ENCODE data around the gene CLEC3B.
A peak's percentile ranks its signal among the peaks of the same experiment; 100 is the strongest.

CLEC3B gene

GRCh38 chr3:45003859-45004258 is 22.2 kb upstream of the CLEC3B start:
- no peak for DNase-seq

DNA sequence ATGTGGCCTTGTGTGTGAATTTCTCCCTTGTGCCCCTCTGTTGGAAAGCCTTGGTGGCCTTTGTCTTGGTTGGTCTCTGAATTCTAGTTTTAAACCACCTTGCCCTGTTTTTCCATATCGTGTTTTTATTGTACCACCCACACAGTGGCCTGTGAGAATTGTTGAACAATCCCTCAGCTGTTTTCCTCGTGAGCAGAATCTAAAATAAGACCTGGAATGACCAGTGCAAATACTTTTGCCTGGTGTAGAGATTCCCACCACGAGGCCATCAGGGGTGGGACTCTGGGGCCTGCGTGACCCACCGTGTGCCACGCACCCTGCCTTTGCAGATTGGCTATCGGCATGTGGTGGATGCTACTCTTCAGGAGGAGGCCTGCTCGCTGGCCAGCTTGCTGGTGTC is 19.0 kb upstream of the CLEC3B start:
- no peak for DNase-seq

GRCh38 chr3:45008117-45008516 is 18.0 kb upstream of the CLEC3B start:
- DNase-seq, result no peak

DNA sequence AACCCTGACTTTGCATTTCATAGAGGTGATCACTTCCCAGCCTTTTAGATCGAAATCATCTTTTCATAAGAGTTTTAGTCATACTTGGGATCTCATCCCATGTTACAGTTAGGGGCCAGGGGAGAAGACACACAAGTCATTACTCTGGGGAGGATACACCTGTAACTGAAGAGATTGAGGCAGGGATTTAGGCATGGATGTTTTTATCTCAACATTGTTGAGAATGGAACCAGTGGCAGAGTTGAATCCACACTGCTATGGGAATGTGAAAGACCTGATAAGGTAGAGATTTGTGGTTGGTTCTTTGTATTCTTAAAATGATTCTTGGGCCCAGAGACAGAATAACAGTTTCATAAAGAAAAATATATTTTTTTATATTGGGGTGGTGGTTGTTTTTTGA is 16.2 kb upstream of the CLEC3B start:
- DNase-seq, result no peak

DNA sequence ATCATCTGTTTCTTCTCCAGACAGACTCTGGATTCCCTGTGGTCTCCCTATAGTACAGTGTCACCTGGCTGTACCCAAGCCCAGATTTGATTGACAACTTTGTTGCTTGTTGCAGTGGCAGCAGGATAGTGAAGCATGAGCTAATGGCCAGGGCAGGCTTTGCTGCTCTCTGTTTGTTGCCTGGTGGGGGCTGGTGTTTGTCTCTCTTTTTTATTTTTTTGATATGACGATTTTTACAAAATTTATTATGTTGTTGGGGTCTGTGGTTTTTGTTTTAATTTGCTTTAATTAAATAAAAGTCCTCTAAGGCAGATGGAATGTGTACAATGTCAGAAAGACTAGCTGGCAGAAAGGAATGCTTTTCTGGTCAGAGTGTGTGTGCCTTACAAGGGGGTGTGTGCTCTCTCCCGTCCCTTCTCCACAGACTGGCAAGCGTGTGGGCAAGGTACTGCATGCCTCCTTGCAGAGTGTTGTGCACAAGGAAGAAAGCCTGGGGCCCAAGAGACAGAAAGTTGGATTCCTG is 15.2 kb upstream of the CLEC3B start:
- no peak for DNase-seq

DNA sequence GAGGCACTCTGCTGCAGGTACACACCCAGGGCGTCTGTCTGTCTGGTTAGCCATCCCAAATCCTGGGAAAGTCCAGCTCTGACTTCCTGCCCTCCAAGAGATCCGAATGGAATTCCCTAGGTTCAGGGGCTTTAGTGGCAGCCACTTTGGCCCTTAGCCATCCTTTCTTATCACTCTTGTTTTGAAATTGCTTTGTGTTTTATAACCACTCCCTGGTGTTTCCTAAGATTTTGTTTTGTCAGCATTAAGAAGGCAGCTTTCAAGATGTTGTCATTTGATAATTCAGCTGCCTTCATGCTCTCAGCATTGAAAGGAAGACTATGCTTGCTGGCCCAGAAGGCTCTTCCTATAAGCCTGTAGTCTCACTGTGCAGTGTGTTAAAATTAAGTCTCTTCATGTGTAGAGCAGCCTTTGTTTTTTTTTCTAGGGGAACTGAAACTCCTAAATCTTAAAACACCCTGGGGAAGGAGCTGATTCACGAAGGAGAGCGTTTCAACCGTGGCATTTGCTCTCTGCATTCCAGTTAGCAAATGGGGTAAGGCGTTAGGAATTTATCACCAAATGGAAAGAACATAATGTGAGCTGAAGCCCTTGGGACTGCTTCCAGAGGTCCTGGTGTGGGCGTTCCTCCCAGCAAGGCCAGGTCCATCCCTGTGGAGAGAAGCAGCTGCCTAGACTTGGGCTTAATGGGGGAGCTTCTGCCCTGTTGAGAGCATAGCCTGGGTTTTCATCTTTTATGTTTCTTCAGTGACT is 14.2 kb upstream of the CLEC3B start:
- peak; percentile 65 for DNase-seq

GRCh38 chr3:45012577-45012976 is 13.5 kb upstream of the CLEC3B start:
- no peak for DNase-seq

DNA sequence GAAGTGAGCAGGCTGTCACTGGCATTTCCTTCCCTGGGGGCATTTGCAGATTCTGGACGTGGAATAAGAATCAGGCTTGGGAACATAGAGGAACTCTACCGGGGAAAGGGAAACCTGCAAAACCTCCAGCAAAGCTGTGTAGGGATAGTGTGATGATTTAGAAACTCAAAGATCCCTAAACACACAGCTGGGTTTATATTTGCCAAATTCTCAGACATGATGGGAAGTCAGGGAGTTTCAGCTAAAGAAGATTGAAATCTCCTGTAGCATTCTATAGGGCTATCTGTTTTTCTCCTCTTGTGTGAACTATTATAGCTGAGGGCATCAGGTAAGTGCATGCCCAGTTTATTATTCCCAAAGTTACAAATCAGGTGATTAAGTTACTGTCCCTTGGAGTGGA is 9.2 kb upstream of the CLEC3B start:
- no peak for DNase-seq

DNA sequence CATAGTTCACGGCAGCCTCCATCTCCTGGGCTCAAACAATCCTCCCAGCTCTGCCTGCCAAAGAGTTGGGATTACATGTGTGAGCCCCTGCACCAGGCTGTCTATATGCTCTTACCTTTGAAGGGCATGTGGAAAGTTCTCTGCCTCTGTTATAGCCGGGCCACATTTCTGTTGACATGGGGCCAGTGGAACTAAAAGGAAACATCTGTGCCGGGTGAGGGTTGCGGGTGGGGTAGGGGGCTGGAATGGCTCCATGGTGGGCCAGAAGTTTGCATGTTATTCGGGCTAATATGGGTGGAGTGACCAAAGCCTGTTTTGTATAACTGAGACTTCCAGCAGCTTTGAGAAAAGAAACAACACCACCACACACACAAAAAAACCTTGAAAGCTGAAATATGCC is 8.3 kb upstream of the CLEC3B start:
- no peak for DNase-seq

DNA sequence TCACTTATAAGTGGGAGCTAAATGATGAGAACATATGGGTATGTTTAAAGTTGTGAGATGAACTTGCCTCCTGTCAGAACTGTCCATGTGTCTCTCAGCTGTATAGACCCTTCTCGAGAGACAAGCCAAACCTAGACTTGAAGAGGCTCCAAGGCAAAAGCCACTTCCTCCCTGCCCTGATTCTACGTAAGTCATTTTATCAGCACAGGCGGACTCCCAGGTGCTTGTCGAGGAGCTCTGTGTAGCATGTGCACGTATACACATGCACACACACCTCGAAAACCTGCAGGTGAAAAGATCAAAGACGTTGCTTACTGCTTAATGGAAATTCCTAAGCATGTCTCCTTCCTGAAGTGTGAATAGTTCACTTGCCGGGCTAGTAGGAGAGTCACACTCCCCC is 5.6 kb upstream of the CLEC3B start:
- DNase-seq, result no peak

DNA sequence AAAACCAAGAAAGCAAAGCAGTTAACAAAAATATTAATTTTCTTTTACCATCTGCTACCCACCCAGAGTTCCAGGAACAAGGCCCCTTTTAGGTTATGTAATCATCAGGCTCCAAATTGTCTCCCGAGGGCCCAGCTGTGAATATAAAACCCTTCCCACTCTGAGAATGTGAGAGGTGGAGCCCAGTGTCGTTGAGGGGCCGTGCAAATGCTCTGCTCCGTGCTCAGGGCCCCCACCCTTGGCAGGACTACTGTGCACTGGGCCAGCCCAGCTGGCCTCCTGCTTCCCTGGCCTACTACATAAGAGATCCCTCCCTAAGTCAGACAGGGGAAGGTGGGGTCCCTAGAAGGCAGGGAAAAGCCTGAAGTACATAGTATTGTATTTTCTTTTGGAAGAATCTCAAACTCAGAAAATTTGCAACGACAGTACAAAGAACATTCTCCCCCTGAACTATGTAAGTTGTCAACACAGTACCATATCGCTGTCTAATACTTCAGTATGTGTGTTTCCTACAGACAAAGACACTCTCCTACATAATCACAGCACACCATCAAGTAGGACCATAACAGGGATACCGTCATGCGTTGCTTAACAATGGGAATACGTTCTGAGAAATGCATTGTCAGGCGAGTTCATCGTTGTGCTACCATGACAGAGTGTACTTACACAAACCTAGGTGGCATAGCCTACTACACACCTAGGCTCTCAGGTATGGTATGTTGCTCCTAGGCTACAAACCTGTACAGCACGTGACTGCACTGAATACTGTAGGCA is 4.4 kb upstream of the CLEC3B start:
- no peak for DNase-seq

- DNase-seq, result peak; percentile 42
These were observed 2.4 kb upstream of the CLEC3B start for GRCh38 chr3:45023675-45024074.

GRCh38 chr3:45024542-45025255 is 1.4 kb upstream of the CLEC3B start:
- no peak for DNase-seq

- no peak for DNase-seq
These were observed 854 bp downstream of the CLEC3B start for GRCh38 chr3:45026957-45027356.

- no peak for DNase-seq
These were observed 1.3 kb downstream of the CLEC3B start for GRCh38 chr3:45027441-45027840.

- no peak for DNase-seq
These were observed 3.1 kb downstream of the CLEC3B start for GRCh38 chr3:45029216-45029615.

DNA sequence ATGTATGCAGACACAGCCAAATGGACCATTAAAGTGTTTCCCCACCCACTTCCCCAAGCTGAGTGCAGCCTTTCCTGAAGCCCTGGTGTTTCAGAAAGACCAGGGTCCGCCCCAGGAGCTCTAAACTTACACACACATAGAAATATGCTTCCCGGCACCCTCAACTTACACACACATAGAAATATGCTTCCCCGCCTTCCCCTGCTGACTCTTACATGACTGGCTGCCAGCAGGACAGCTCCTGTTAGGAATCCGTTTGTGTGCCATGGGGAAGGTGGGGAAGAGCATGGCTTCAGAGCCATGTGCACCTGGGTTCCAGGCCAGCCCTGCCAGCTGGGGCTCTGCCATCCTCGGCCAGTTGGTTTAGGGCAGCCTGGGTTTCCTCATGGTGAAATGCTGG is 3.6 kb downstream of the CLEC3B start:
- DNase-seq, result no peak

- DNase-seq, result no peak
These were observed 5.4 kb downstream of the CLEC3B start for GRCh38 chr3:45031531-45031930.

GRCh38 chr3:45032113-45032512 is 6.0 kb downstream of the CLEC3B start:
- DNase-seq, result no peak

- no peak for DNase-seq
These were observed 7.7 kb downstream of the CLEC3B start for GRCh38 chr3:45033791-45034190.

GRCh38 chr3:45034612-45035252 is 8.6 kb downstream of the CLEC3B start:
- peak; percentile 17 for DNase-seq

DNA sequence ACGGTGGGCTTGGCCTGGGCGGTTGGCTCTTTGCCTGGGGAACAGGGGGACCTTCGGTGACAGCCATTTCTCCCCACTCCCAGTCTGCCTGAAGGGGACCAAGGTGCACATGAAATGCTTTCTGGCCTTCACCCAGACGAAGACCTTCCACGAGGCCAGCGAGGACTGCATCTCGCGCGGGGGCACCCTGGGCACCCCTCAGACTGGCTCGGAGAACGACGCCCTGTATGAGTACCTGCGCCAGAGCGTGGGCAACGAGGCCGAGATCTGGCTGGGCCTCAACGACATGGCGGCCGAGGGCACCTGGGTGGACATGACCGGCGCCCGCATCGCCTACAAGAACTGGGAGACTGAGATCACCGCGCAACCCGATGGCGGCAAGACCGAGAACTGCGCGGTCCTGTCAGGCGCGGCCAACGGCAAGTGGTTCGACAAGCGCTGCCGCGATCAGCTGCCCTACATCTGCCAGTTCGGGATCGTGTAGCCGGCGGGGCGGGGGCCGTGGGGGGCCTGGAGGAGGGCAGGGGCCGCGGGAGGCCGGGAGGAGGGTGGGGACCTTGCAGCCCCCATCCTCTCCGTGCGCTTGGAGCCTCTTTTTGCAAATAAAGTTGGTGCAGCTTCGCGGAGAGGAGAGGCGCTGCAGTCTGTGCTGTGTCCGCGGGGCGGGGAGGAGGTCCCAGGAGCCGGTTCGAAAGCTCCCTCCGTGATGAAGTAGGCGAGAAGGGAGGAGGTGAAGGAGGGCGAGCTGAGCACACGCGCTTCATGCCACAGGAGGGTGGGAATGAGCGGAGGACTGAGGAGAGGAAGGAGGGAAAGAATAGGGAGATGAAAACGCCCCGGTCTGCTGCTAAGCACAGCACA is 9.6 kb downstream of the CLEC3B start:
- no peak for DNase-seq

Data from hematopoietic multipotent progenitor cell treated with erythropoietin and hydrocortisone succinate and interleukin-3 and kit ligand, for 8 days (in vitro differentiated cells).